Loucy (cell line): ENCODE measurements around the gene RAB10.

Source experiments
- EZH2phosphoT487 ChIP-seq: fragments of 200-600 bp; IDR thresholded peaks from 2 replicates; pipeline ENCODE4 v1.6.1; 2018; ENCODE audit warnings: antibody characterized with exemption, mild to moderate bottlenecking, moderate library complexity, borderline replicate concordance
- TF ChIP-seq, protein P1 (sequence below): fragments of 200-600 bp; sonication (generic); conservative IDR thresholded peaks from 2 replicates; pipeline ENCODE4 v1.5.1; 2014; ENCODE audit warnings: mild to moderate bottlenecking, antibody characterized with exemption, low read length

GRCh38 chr2:26164231-26164630 is 130.3 kb downstream of the RAB10 start:
- TF ChIP-seq, protein P1, sequence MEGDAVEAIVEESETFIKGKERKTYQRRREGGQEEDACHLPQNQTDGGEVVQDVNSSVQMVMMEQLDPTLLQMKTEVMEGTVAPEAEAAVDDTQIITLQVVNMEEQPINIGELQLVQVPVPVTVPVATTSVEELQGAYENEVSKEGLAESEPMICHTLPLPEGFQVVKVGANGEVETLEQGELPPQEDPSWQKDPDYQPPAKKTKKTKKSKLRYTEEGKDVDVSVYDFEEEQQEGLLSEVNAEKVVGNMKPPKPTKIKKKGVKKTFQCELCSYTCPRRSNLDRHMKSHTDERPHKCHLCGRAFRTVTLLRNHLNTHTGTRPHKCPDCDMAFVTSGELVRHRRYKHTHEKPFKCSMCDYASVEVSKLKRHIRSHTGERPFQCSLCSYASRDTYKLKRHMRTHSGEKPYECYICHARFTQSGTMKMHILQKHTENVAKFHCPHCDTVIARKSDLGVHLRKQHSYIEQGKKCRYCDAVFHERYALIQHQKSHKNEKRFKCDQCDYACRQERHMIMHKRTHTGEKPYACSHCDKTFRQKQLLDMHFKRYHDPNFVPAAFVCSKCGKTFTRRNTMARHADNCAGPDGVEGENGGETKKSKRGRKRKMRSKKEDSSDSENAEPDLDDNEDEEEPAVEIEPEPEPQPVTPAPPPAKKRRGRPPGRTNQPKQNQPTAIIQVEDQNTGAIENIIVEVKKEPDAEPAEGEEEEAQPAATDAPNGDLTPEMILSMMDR = no peak
- TF ChIP-seq EZH2phosphoT487 = no peak
